ENCODE data around the gene TRPM7.

Gene TRPM7

GRCh38 chr15:50546566-50546965 lies 140.0 kb downstream of the TRPM7 start, which contains the start of gene USP50:
Gene USP50 (minus strand): TSS chr15:50546666. CDS start chr15:50546525, 141 bp downstream.
- no peak for TF ChIP-seq CTCF (IDR thresholded peaks at IDR 0.05; ENCODE audit: low read length, missing control alignments)
- no peak within 1 kb of the TSS for H3K4me3 ChIP-seq (replicated peaks; ENCODE audit: low read depth, low read length)

GRCh38 chr15:50544368-50544767 lies 142.2 kb downstream of the TRPM7 start:
- no peak for TF ChIP-seq CTCF (IDR thresholded peaks at IDR 0.05; ENCODE audit: low read length, missing control alignments)
- H3K4me3 ChIP-seq (replicated peaks; ENCODE audit: low read depth, low read length): no peak overlapping the region
- no peak for DNase-seq (ENCODE audit: low read depth)

More at GRCh38 chr15:50546566-50546965, 140.0 kb downstream of the TRPM7 start, which contains the start of gene USP50:
- no peak for DNase-seq (ENCODE audit: low read depth)

GRCh38 chr15:50543556-50543955 lies 143.0 kb downstream of the TRPM7 start:
- no peak overlapping the region for H3K4me3 ChIP-seq (replicated peaks; ENCODE audit: low read depth, low read length)
- DNase-seq (ENCODE audit: low read depth): no peak
- TF ChIP-seq CTCF (IDR thresholded peaks at IDR 0.05; ENCODE audit: low read length, missing control alignments): no peak

- TF ChIP-seq CTCF (IDR thresholded peaks at IDR 0.05; ENCODE audit: low read length, missing control alignments): no peak
- H3K4me3 ChIP-seq (replicated peaks; ENCODE audit: low read depth, low read length): no peak overlapping the region
- peak; percentile 21 for DNase-seq (ENCODE audit: low read depth)
Measured at GRCh38 chr15:50542887-50543210, 143.7 kb downstream of the TRPM7 start.

GRCh38 chr15:50531766-50532165 lies 154.8 kb downstream of the TRPM7 start:
- no peak for DNase-seq (ENCODE audit: low read depth)
- no peak for TF ChIP-seq CTCF (IDR thresholded peaks at IDR 0.05; ENCODE audit: low read length, missing control alignments)
- H3K4me3 ChIP-seq (replicated peaks; ENCODE audit: low read depth, low read length): no peak overlapping the region

GRCh38 chr15:50531163-50531562 lies 155.4 kb downstream of the TRPM7 start:
- no peak for DNase-seq (ENCODE audit: low read depth)
- TF ChIP-seq CTCF (IDR thresholded peaks at IDR 0.05; ENCODE audit: low read length, missing control alignments): no peak
- H3K4me3 ChIP-seq (replicated peaks; ENCODE audit: low read depth, low read length): no peak overlapping the region

- no peak for TF ChIP-seq CTCF (IDR thresholded peaks at IDR 0.05; ENCODE audit: low read length, missing control alignments)
- no peak overlapping the region for H3K4me3 ChIP-seq (replicated peaks; ENCODE audit: low read depth, low read length)
- peak; percentile 12 for DNase-seq (ENCODE audit: low read depth)
Measured at GRCh38 chr15:50523851-50524251, 162.7 kb downstream of the TRPM7 start.

Data from fibroblast of pulmonary artery (primary cell).